Esophagus muscularis mucosa (tissue), 4 donors: Measurements from ENCODE around the gene CACNA1E. TPM values are rescaled to one million over a fixed set of nuclear protein-coding genes. Genes with fewer than 3 reads are reported as not detected.

ENCODE experiments used
- DNase-seq: peaks from one replicate; pipeline ENCODE4 v3.0.0-alpha.2; 2017; ENCODE audit errors: extremely low spot score
- H3K27ac ChIP-seq, 4 donors: fragments of 200-600 bp; sonication (generic); replicated peaks in 1 of 4; 1 replicate in 3 of 4; 2 replicates in 1 of 4; pipeline ENCODE4 v1.5.1; 2016 to 2019; ENCODE audit warnings: mild to moderate bottlenecking in 1 of 4
- H3K27me3 ChIP-seq, 4 donors: fragments of 200-600 bp; sonication (generic); one replicate each; pipeline versions ENCODE4 v1.5.1 to v1.6.0; 2016 to 2019
- H3K36me3 ChIP-seq, 4 donors: fragments of 200-600 bp; sonication (generic); one replicate each; pipeline ENCODE4 v1.5.1; 2016 to 2019
- H3K4me1 ChIP-seq, 4 donors: fragments of 200-600 bp; sonication (generic); one replicate each; pipeline ENCODE4 v1.5.1; 2016 to 2019
- H3K4me3 ChIP-seq, 4 donors: fragments of 200-600 bp; sonication (generic); 1 replicate in 2 of 4; 2 replicates in 2 of 4; pipeline ENCODE4 v1.5.1; 2016 to 2019; ENCODE audit warnings: mild to moderate bottlenecking in 4 of 4, moderate library complexity in 1 of 4
- H3K9me3 ChIP-seq, 4 donors: fragments of 200-600 bp; sonication (generic); 1 replicate in 3 of 4; 2 replicates in 1 of 4; pipeline ENCODE4 v1.5.1; 2016 to 2019
- CTCF ChIP-seq, 3 experiments: fragments of 200-600 bp in 2 of 3; fragments of 450-650 bp in 1 of 3; sonication (generic) in 2 of 3; IDR thresholded peaks; one replicate each; pipeline ENCODE4 v1.5.1; 2017 to 2019; ENCODE audit warnings: antibody characterized with exemption in 3 of 3, mild to moderate bottlenecking in 2 of 3, moderate library complexity in 1 of 3
- EP300 ChIP-seq: sonication (generic); formaldehyde crosslinking; IDR thresholded peaks from one replicate; pipeline ENCODE4 v1.6.1; 2017; ENCODE audit warnings: antibody characterized with exemption
- POLR2A ChIP-seq: fragments of 450-650 bp; IDR thresholded peaks from one replicate; pipeline ENCODE4 v1.6.1; 2017; ENCODE audit warnings: antibody characterized with exemption, moderate library complexity, mild to moderate bottlenecking, low read depth
- POLR2AphosphoS5 ChIP-seq, 2 donors: sonication (generic); formaldehyde crosslinking; IDR thresholded peaks; one replicate each; pipeline ENCODE4 v1.6.1; 2017; ENCODE audit warnings: antibody characterized with exemption in 2 of 2
- WGBS: methylation state at CpG from one replicate; pipeline ENCODE4 v1.1.5; 2018; 5-methylcytosine and 5-hydroxymethylcytosine counted together
- intact Hi-C: fragments of 100-400 bp; cut with DNase I; formaldehyde crosslinking; loops from one replicate; pipeline ENCODE4 v1.15.1; 2023
- total RNA-seq, 4 donors: library from RNA; depleted of rRNA; stranded (reverse); fragments of >200 nt; gene quantifications; one replicate each; pipeline versions ENCODE4 v1.1.0 to v1.2.1, GENCODE V29; 2016

Gene CACNA1E
- total RNA-seq, 4 donors from 2014 or later: under 0.01 to 0.66 (median 0.25) TPM

DNA sequence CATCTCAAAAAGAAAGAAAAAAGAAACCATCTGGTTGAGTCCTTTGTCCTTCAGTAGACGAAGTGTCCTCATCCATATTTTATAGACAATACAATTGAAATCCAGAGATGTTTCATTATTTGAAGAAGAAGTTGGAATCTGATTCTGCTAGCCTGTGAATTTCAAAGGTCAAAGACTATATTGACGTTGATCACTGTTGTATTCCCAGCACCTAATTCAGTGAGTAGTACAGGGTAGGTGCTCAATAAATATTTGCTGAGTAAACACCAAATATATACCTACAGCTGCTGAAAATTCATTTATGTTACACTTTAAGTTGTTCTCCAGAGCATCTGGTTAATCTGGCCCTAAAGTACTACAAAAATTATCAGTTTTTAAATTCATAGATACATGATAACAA, 135.2 kb downstream of the CACNA1E start:
- Histone ChIP-seq H3K4me3 (no peak overlapping the region), H3K27me3 (no peaks in the 10 kb centered on the region), H3K27ac (no peak overlapping the region), H3K9me3 (peaks cover 0 to 2% (median under 1%) of the 10 kb centered on the region in 4 donors), H3K4me1 (no peaks in the 10 kb centered on the region), H3K36me3 (no peaks in the 10 kb centered on the region)
- no peak for TF ChIP-seq POLR2AphosphoS5 (IDR thresholded peaks at IDR 0.05)
- TF ChIP-seq CTCF (IDR thresholded peaks at IDR 0.05): no peak
- WGBS: 40% methylated on average over 2 of the region's 2 CpGs
- intact Hi-C loops: no loop called here
- DNase-seq: no peak

DNA sequence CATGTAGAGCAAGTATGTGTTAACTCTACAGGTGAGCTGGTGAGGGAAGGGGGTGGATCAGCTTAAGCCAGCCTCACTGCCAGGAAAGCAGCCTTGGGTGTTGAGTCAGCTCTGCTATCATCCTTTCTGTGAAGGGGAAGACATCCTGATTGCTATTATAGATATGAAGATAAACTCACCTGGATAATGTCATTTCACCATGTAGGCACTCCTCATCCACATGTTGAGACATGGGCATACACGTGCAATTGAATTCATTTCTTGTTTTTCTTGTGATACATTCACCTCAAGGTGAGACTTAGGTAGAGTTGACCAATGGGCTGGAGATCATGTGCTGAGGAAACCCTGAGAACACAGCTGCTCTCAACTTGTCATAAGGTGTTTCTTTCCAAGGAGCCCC, 136.9 kb downstream of the CACNA1E start:
- intact Hi-C loops: no loop called here
- Histone ChIP-seq H3K27ac (no peak overlapping the region), H3K4me1 (no peaks in the 10 kb centered on the region), H3K27me3 (no peaks in the 10 kb centered on the region), H3K9me3 (no peaks in the 10 kb centered on the region), H3K36me3 (no peaks in the 10 kb centered on the region), H3K4me3 (no peak overlapping the region)
- 87% methylated on average over 1 of the region's 1 CpG for WGBS
- DNase-seq: no peak
- TF ChIP-seq CTCF (IDR thresholded peaks at IDR 0.05): no peak
- TF ChIP-seq POLR2A: no peak
- no peak for TF ChIP-seq POLR2AphosphoS5 (IDR thresholded peaks at IDR 0.05)
- TF ChIP-seq EP300: no peak

DNA sequence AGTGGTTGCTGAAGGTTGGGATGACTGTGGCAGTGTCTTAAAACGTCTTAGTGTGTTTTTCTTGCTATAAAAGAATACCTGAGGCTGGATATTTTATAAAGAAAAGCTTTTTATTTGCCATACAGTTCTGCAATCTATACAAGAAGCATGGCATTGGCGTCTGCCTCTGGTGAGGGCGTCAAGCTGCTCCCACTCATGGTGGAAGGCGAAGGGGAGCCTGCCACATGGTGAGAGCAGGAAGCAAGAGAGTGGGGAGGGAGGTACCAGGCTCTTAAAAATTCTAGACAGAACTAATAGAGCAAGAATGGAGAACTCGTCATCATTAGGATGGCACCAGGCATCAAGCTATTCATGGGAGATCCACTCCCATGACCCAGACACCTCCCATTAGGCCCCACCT, 140.5 kb downstream of the CACNA1E start:
- no peak for DNase-seq
- Histone ChIP-seq H3K27me3 (no peaks in the 10 kb centered on the region), H3K36me3 (no peaks in the 10 kb centered on the region), H3K4me1 (no peaks in the 10 kb centered on the region), H3K27ac (no peak overlapping the region), H3K9me3 (no peaks in the 10 kb centered on the region), H3K4me3 (no peak overlapping the region)
- WGBS: 55% methylated on average over 5 of the region's 5 CpGs
- intact Hi-C loops: no loop called here
- TF ChIP-seq POLR2A (no peak), CTCF (IDR thresholded peaks at IDR 0.05) (no peak), EP300 (no peak), POLR2AphosphoS5 (IDR thresholded peaks at IDR 0.05) (no peak)

- intact Hi-C loops: no loop called here
- DNase-seq: no peak
- Histone ChIP-seq H3K4me3 (no peak overlapping the region), H3K27me3 (no peaks in the 10 kb centered on the region), H3K36me3 (no peaks in the 10 kb centered on the region), H3K27ac (no peak overlapping the region), H3K9me3 (no peaks in the 10 kb centered on the region), H3K4me1 (no peaks in the 10 kb centered on the region)
- TF ChIP-seq EP300: no peak
- no peak for TF ChIP-seq CTCF (IDR thresholded peaks at IDR 0.05)
- TF ChIP-seq POLR2A: no peak
- TF ChIP-seq POLR2AphosphoS5 (IDR thresholded peaks at IDR 0.05): no peak
- 81% methylated on average over 5 of the region's 5 CpGs for WGBS
These were observed 143.1 kb downstream of the CACNA1E start for GRCh38 chr1:181626279-181626938.

GRCh38 chr1:181630398-181630797, 147.1 kb downstream of the CACNA1E start:
- no peak for DNase-seq
- no peaks in the 10 kb centered on the region for H3K4me1 ChIP-seq
- TF ChIP-seq CTCF (IDR thresholded peaks at IDR 0.05) (no peak), EP300 (no peak), POLR2AphosphoS5 (IDR thresholded peaks at IDR 0.05) (no peak), POLR2A (no peak)
- intact Hi-C loops: no loop called here
- H3K9me3 ChIP-seq: no peaks in the 10 kb centered on the region
- WGBS: 36% methylated on average over 2 of the region's 2 CpGs
- H3K4me3 ChIP-seq: no peak overlapping the region
- no peaks in the 10 kb centered on the region for H3K36me3 ChIP-seq
- H3K27me3 ChIP-seq: no peaks in the 10 kb centered on the region
- H3K27ac ChIP-seq: no peak overlapping the region
